ENCODE measurements around the gene NOSIP. TPM values are rescaled to one million over a fixed set of nuclear protein-coding genes. Genes with fewer than 3 reads are reported as not detected.

The NOSIP gene
- total RNA-seq, 1 experiment from 2014 or later: 97.9 TPM

GRCh38 chr19:49556412-49557398, 23.7 kb downstream of the NOSIP start (continued):
- TF ChIP-seq ZBTB21 (CRISPR knock-in tag; IDR thresholded peaks at IDR 0.05; ENCODE audit: borderline replicate concordance): peak; percentile 81; the same call in 1 of the 2 replicates
- no peak for TF ChIP-seq NFATC4 (CRISPR knock-in tag; IDR thresholded peaks at IDR 0.05)
- no peak for TF ChIP-seq ZNF232 (CRISPR knock-in tag; IDR thresholded peaks at IDR 0.05)
- no peak for TF ChIP-seq JUN (CRISPR knock-in tag; IDR thresholded peaks at IDR 0.05)
- TF ChIP-seq ARID4B (CRISPR knock-in tag; IDR thresholded peaks at IDR 0.05; ENCODE audit: borderline replicate concordance): peak; percentile 51; the same call in 1 of the 2 replicates
- TF ChIP-seq ERG (CRISPR knock-in tag; IDR thresholded peaks at IDR 0.05): no peak
- no peak for TF ChIP-seq ATF6 (CRISPR knock-in tag; IDR thresholded peaks at IDR 0.05)
- TF ChIP-seq MYBL2 (CRISPR knock-in tag; IDR thresholded peaks at IDR 0.05): no peak; the same call in 1 of the 2 replicates
- peak; percentile 30; the same call in 1 of the 2 replicates for TF ChIP-seq SMAD3 (CRISPR knock-in tag; IDR thresholded peaks at IDR 0.05; ENCODE audit: borderline replicate concordance)
- TF ChIP-seq ZNF263 (CRISPR knock-in tag; IDR thresholded peaks at IDR 0.05; ENCODE audit: low read depth): no peak
- no peak for TF ChIP-seq EMX1 (CRISPR knock-in tag; IDR thresholded peaks at IDR 0.05)
- no peak for TF ChIP-seq PRRX2 (CRISPR knock-in tag; IDR thresholded peaks at IDR 0.05)
- no peak for TF ChIP-seq ZNF532 (CRISPR knock-in tag; IDR thresholded peaks at IDR 0.05; ENCODE audit: borderline replicate concordance)
- no peak for TF ChIP-seq CREM (CRISPR knock-in tag; IDR thresholded peaks at IDR 0.05)
- 0 out of 2 replicates have a peak, but pooled peaks have one; percentile 24 for TF ChIP-seq ZBTB43 (CRISPR knock-in tag; IDR thresholded peaks at IDR 0.05)
- no peak for TF ChIP-seq OVOL2 (CRISPR knock-in tag; IDR thresholded peaks at IDR 0.05; ENCODE audit: borderline replicate concordance)
- no peak for TF ChIP-seq ETV6 (CRISPR knock-in tag; IDR thresholded peaks at IDR 0.05)
- no peak for TF ChIP-seq SMAD4 (CRISPR knock-in tag; IDR thresholded peaks at IDR 0.05)
- TF ChIP-seq ZNF416 (CRISPR knock-in tag; IDR thresholded peaks at IDR 0.05): no peak
- no peak for TF ChIP-seq NR3C1 (CRISPR knock-in tag; conservative IDR thresholded peaks at IDR 0.05; ENCODE audit: low read depth)
- no peak for TF ChIP-seq ZSCAN18 (CRISPR knock-in tag; IDR thresholded peaks at IDR 0.05)
- TF ChIP-seq CTCF (IDR thresholded peaks at IDR 0.05): no peak
